HG02763 (cell line): ENCODE results near the gene PDZRN3.
A peak's percentile ranks its signal among the peaks of the same experiment; 100 is the strongest.

Experiments
- ATAC-seq: cut with Tn5 transposase; IDR thresholded peaks from one replicate; pipeline ENCODE4 v1.9.1; 2021; ENCODE audit warnings: mild to moderate bottlenecking, moderate library complexity; ENCODE audit not compliant: unreplicated experiment

The PDZRN3 gene

DNA sequence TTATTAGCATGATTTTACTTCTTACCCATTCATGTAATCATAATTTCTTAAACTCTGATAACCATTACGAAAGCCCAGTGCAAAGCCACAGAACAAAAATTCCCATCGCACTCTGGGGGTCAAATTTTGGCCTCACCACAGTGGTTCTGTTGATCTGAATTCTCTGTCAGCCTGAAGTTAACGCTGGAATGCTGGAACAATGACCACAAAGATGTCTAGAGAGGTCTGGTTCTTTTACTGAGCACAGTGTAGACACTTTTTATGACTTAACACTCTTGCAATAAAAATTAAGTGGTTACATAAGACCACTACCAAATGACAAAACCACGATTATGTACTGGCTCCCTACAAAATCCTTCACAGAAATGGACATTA lies 94.7 kb downstream of the PDZRN3 start:
- no peak for ATAC-seq

DNA sequence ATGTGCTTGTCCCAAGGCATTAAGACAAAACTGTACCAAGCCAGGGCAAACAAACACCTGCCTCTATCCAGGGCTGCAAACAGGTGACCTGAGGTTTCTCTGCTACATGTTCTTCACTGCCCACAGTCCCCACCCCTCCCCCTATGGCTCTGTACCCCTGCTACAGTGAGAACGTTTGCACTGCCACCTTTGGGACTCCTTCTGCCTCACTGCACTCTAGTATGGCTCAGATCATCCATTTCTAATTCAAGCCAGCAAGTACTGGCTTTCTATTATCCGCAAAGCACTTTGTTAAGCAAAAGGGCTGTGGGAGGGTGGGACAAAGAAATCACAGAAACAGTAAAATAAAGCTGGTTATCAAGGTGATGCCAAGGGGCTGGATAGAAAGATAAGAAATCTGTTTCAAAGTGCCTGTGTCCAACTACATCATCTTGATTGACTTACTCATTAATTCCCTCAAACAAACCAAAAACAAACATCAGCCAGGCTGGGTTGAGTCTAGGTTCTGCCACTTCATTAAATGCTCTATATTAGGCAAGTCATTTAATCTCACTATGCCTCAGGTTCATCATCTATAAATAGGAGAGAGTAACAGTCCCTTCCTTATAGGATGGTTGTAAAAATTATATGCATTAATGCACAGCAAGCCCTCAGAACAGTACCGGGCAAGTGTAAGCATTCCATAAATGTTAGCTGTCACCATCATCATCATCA lies 95.3 kb downstream of the PDZRN3 start:
- ATAC-seq: no peak

GRCh38 chr3:73525591-73525990 lies 99.2 kb downstream of the PDZRN3 start:
- ATAC-seq: no peak

- no peak for ATAC-seq
These were observed 101.1 kb downstream of the PDZRN3 start for GRCh38 chr3:73523661-73524060.

- no peak for ATAC-seq
These were observed 102.9 kb downstream of the PDZRN3 start for GRCh38 chr3:73521734-73522336.

DNA sequence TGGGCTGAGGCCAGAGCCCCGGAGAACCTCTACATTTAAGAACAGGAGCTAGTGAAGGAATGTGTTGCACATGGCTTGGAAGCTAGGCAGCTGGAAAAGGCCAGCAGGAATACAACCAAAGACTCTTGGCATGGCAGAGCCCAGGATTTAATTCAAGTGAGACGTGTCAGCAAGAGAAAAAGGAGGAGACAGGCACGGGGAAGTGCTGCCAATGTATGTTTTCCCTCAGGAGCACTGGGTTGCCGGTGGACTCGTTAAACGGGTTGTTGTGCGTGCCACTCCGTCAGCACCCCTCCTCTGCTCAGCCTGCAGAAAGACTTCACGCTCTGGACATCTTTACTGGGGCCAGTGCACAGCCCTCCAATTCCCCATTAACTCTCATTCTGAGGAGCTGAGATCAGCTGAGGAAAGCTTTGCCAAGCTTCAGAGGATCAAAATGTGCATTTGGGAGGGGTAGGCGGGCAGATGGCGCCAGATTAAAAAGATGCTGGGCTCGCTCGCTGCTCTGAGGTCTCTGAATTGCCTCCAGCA lies 103.7 kb downstream of the PDZRN3 start:
- no peak for ATAC-seq

GRCh38 chr3:73516631-73517030 lies 108.1 kb downstream of the PDZRN3 start:
- ATAC-seq: no peak

DNA sequence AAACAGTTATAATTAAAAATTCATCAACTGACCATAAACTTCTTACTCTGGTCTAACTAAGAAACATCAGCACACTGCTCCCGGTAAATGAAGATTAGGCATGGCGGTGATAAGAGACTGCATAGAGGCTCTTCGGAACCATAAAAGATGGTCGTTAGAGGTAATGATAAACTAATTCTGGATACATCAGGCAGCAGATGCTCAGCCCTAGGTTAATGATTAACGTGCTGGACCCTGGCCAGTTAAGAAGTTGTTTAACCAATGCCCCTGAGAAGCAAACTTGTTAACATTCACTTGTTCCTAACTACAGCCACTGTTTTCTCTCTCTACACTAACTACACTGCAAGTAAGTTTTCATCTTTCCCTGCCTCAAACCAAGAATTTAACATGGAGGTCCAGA lies 111.5 kb downstream of the PDZRN3 start:
- no peak for ATAC-seq

DNA sequence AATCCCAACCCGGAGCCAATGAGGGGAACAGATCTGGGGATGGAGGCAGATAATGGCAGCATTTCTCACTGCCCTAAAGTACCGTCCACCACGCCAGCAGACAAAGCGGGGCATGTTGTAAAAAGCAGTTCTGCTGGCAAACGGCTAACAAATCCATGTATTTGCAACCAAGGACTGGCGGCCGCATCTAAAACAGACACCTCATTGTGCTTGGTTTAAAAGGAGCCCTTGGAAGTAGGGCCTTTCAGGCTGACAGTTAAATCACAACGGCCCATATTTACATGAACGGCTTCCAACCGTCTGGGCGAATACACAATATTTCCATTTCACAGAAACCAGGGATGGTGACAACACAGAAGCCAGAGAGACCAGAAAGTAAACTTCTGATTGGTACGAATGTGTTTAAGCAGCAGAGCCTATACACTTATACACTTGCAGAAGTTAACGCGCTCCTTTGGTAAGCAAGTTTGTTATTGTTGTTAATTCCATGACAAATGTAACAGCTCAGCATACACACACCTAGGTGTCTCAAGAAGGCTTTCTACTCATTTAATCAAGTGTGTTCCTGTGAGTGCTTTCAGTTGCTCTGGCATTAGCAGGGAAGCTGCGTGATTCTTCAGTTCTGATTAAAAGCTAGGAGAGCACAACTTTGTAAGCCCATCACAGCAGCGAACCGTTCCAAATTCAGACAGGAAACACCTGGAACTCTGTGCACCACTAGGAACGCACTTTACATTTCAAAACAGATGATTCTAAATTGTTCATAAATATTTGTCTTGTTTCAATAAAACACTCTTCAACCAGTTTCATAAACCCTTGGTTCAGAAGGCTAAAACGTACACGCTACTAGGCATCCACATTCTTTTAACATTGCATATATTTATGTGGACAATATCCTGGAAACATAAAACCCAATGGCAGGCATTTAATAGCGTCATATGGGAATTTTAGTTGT lies 112.9 kb downstream of the PDZRN3 start:
- ATAC-seq: no peak

DNA sequence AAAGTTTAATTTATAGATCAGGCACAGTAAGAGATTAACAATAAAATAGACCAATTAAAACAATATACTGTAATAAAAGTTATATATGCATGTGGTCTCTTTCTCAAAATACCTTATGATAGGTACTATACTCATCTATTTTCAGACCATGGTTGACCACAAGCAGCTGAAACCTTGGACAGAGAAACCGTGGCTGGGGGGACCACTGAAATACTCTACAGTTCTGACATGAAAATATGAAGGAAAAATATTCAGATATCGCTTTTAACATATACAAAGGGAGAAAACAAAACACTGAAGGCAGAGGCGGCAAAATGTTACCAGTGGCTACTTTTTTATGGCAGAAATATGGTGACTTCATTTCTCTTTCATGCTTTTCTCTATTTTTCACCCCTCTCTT lies 114.0 kb downstream of the PDZRN3 start:
- no peak for ATAC-seq

DNA sequence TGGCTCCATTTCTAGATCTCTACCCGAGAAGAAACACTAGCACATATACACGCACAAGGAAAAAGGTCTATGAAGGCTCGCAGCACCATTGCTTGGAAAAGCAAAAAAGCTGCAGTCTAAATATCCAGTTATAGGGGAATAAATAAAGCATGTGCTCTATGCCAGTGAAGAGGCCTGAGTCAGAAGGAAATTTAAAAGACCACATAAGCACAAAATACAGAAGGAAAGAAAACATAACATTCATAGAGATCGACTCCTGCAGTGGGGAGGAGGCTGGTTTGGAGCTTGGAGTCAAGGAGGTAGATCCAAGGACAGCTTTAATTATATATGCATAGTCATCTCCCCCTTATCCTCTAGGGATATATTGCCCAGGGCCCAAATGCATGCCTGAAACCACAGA lies 114.4 kb downstream of the PDZRN3 start:
- ATAC-seq: no peak

DNA sequence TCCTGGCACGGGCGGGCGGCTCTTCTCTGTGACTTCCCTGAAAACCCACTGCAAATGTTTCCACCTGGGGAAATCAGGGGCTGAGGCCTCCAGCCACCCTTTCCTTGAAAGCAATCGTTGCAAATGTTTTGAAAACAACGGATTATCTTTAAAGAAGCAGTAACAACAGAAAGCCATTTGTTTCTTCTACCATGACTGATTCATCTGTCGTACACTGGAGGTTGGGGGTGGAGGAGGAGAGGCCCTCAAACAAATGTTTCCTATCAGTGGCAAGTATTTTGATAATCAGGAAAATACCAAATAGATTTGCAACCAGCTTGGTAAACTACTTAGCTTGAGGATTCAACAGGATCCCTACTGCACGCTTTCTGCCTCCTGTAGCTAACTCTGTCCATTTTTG lies 114.9 kb downstream of the PDZRN3 start:
- ATAC-seq: no peak

GRCh38 chr3:73509066-73509465 lies 115.7 kb downstream of the PDZRN3 start:
- no peak for ATAC-seq

- no peak for ATAC-seq
These were observed 116.3 kb downstream of the PDZRN3 start for GRCh38 chr3:73508330-73508954.

DNA sequence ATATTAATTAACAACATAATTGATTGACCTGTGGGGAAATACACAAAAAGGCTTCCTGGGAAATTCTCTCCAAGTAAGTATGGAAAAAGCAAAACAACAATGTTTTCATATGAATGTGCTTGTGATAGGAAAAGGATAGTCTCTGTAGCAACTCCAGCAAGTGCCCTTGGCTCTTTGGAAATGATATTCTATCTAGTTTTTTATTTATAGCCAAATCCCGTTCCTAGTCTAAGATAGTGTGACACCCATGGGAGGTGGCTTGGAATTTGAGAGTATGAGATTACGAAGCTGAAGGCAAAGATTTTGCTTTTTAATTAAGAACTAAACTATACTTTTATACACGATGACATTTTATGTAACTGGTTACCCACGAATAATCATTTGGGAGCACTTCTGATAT lies 119.9 kb downstream of the PDZRN3 start:
- ATAC-seq: no peak

GRCh38 chr3:73504239-73504638 lies 120.5 kb downstream of the PDZRN3 start:
- ATAC-seq: no peak

DNA sequence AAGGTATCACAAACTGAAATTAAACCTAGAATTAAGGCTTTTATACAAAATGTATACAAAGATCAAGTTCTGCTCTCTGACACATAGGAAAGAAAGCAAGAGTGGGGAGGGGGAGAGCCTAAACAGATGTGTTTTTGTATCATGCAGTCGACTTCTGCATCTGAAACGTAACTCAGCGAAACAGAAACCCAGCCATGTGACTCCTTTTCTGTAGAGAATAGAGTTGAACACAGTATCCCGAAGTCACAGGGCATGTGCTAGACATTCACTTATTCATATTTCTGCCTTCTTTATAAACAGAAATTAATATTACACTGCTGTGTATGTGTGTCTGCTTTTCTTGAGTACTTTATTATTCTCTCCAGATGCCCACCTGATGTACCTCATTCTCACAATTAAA lies 121.0 kb downstream of the PDZRN3 start:
- ATAC-seq: no peak

DNA sequence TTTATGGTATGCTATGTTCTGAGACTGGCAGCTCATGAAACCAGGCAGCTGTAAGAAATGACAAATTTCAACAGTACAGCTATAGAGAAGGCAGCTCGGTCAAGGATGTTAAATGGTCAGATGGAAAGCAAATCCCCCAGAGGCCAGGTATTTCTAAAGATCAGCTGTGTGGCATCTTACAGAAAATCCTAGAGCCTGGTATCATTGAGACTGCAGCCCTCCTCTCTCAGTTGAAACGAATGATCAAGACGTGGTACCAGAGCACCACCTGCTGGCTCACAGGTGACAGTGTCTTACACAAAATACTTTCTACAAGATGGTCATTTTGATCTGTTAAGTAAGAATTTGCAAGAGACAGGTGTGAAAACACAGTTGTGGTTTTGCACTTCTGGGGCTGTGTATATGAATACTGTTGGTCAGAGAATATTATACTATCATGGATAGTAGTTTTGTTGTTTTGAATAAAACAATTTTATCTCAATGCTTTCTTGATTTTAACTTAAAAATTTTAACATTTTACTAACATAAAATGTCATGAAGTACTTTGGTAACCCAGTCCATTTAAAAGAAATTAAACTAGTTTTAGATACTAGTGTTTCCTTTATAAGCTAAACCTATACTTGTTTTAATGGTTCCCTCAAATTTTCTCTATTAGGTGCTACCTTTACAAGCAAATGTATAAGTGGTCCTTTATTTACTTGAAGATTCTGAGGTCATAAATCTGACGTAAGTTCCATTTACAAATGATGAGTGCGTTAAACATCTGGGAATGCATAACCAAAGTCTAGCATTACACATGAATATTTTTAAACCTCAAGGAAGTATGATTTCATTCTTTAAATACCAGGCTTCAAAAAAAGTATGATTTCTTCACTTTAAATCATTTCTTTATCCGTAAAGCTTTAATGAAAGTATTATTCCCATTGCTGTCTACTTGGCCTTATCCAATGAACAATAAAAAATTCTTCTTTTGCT lies 121.8 kb downstream of the PDZRN3 start:
- ATAC-seq: peak; percentile 72

DNA sequence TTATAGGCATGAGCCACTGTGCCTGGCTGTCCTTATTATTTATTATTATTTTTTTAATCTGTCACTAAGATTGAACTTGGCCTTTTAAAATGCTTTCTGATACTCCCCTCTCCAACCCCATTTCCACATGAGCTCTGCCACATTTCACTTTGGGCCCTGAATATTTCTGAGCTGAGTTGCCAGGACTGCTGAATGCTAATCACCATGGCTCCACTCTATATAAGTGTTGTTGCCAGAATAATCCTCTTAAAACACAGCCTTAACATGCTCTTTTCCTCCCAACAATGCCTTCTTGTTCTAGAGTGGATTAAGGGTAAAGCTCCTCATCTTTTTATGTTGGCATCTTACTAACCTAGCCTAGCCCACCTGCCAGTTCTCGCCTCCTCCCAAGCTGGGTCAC lies 124.4 kb downstream of the PDZRN3 start:
- no peak for ATAC-seq

GRCh38 chr3:73499787-73500186 lies 125.0 kb downstream of the PDZRN3 start:
- ATAC-seq: peak; percentile 41
